ENCODE results near the gene RAP1A. TPM values are rescaled to one million over a fixed set of nuclear protein-coding genes. Genes with fewer than 3 reads are reported as not detected.
"Not testable (repeated sequence)": the region's sequence is repeated elsewhere in the genome, so short reads cannot be mapped to it uniquely, and the experiment has no call there.

RAP1A gene
- total and polyA plus RNA-seq, 3 experiments from 2014 or later: 60.8 to 256 (median 252) TPM

GRCh38 chr1:111739194-111739924 is 119.8 kb downstream of the RAP1A start, which contains the start of gene INKA2:
Gene INKA2, minus strand, starts transcription at chr1:111739395. Its CDS starts 153 bp downstream, at chr1:111739242.
- Histone ChIP-seq H3K27ac (ENCODE audit: low read depth, low read length) (no peak within 1 kb of the TSS), H3K9me3 (ENCODE audit: low read length) (no peaks in the 10 kb centered on the region), H3K4me1 (ENCODE audit: insufficient read depth, low read length) (peaks cover 22% of the 10 kb centered on the region), H3K4me3 (ENCODE audit: low read length) (peak within 1 kb of the TSS; percentile 74), H3K36me3 (ENCODE audit: insufficient read depth, low read length) (no peaks in the 10 kb centered on the region), H3K27me3 (ENCODE audit: insufficient read depth, low read length, poor library complexity, severe bottlenecking) (peaks cover 30% of the 10 kb centered on the region)
- Mint-ChIP-seq H3K36me3 (peaks cover 0 to 5% (median 0%) of the 10 kb centered on the region in 3 donors), H3K27me3 (peaks cover 16% of the 10 kb centered on the region in 2 donors), H3K4me3 (peak within 1 kb of the TSS; percentile 85 to 96 (median 89)), H3K27ac (peak within 1 kb of the TSS in 7 of 8 donors; percentile 21 to 91 (median 85)), H3K4me1 (peaks cover 15 to 26% (median 16%) of the 10 kb centered on the region in 3 donors), H3K9me3 (no peaks in the 10 kb centered on the region)
- DNase-seq: peak; percentile 37 to 69 (median 50)
- ChIA-PET CTCF (interaction anchor here (1.1 to 4.2 kb wide), 5 partner anchors 10 to 232 kb away, joined by 6 to 19 read pairs (median 13); partner anchors contain the start of gene DDX20), POLR2A (interaction anchor here (0.6 to 2.8 kb wide), 5 partner anchors 11 to 523 kb away, joined by 3 to 15 read pairs (median 3); partner anchors contain the start of gene DDX20)

GRCh38 chr1:111739925-111740765 is 120.6 kb downstream of the RAP1A start:
- peak overlapping the region; percentile 74 for H3K4me3 ChIP-seq (ENCODE audit: low read length)
- ChIA-PET CTCF (interaction anchor here (2.4 to 4.2 kb wide), 3 partner anchors 9 to 233 kb away, joined by 12 to 19 read pairs (median 13); partner anchors contain the start of gene DDX20), POLR2A (interaction anchor here (2.8 kb wide), 1 partner anchor 15 kb away, joined by 15 read pairs; the partner anchor contains the start of gene DDX20)
- Mint-ChIP-seq H3K4me1 (peaks cover 15 to 26% (median 16%) of the 10 kb centered on the region in 3 donors), H3K9me3 (no peaks in the 10 kb centered on the region), H3K27ac (peak overlapping the region in 7 of 8 donors; percentile 3 to 85 (median 67)), H3K27me3 (peaks cover 16 to 19% of the 10 kb centered on the region in 2 donors), H3K36me3 (peaks cover 0 to 5% (median 0%) of the 10 kb centered on the region in 3 donors), H3K4me3 (peak overlapping the region; percentile 77 to 96 (median 88))
- H3K9me3 ChIP-seq (ENCODE audit: low read length): no peaks in the 10 kb centered on the region
- peaks cover 22% of the 10 kb centered on the region for H3K4me1 ChIP-seq (ENCODE audit: insufficient read depth, low read length)
- no peak overlapping the region for H3K27ac ChIP-seq (ENCODE audit: low read depth, low read length)
- no peaks in the 10 kb centered on the region for H3K36me3 ChIP-seq (ENCODE audit: insufficient read depth, low read length)
- peak in 1 of 5 donors; percentile 31 for DNase-seq
- H3K27me3 ChIP-seq (ENCODE audit: insufficient read depth, low read length, poor library complexity, severe bottlenecking): peaks cover 30% of the 10 kb centered on the region

- H3K27me3 Mint-ChIP-seq: peaks cover 11 to 19% of the 10 kb centered on the region in 2 donors
- H3K9me3 Mint-ChIP-seq; H3K36me3 ChIP-seq (ENCODE audit: insufficient read depth, low read length); POLR2A ChIA-PET; H3K27ac ChIP-seq (ENCODE audit: low read depth, low read length); H3K36me3 Mint-ChIP-seq; H3K9me3 ChIP-seq (ENCODE audit: low read length); H3K4me3 ChIP-seq (ENCODE audit: low read length); H3K27ac Mint-ChIP-seq; DNase-seq: not testable (repeated sequence)
- Histone ChIP-seq H3K4me1 (ENCODE audit: insufficient read depth, low read length) (peaks cover 22% of the 10 kb centered on the region), H3K27me3 (ENCODE audit: insufficient read depth, low read length, poor library complexity, severe bottlenecking) (peaks cover 20% of the 10 kb centered on the region)
- CTCF ChIA-PET: interaction anchor here (1.0 kb wide), 1 partner anchor 10 kb away, joined by 3 read pairs; no protein-coding TSS in a partner anchor
- H3K4me3 Mint-ChIP-seq: peak overlapping the region in 1 of 7 donors; percentile 48
- H3K4me1 Mint-ChIP-seq: peaks cover 15 to 26% (median 16%) of the 10 kb centered on the region in 3 donors
Measured at GRCh38 chr1:111742292-111742691, 122.7 kb downstream of the RAP1A start.

GRCh38 chr1:111742938-111743549 is 123.5 kb downstream of the RAP1A start:
- Mint-ChIP-seq H3K4me1 (peaks cover 9 to 19% (median 9%) of the 10 kb centered on the region in 3 donors), H3K4me3 (no peak overlapping the region), H3K27me3 (peaks cover 14 to 19% of the 10 kb centered on the region in 2 donors), H3K36me3 (peaks cover 0 to 4% (median 0%) of the 10 kb centered on the region in 3 donors), H3K27ac (no peak overlapping the region), H3K9me3 (no peaks in the 10 kb centered on the region)
- Histone ChIP-seq H3K27ac (ENCODE audit: low read depth, low read length) (no peak overlapping the region), H3K4me1 (ENCODE audit: insufficient read depth, low read length) (peaks cover 17% of the 10 kb centered on the region), H3K27me3 (ENCODE audit: insufficient read depth, low read length, poor library complexity, severe bottlenecking) (peaks cover 13% of the 10 kb centered on the region), H3K36me3 (ENCODE audit: insufficient read depth, low read length) (no peaks in the 10 kb centered on the region), H3K9me3 (ENCODE audit: low read length) (no peaks in the 10 kb centered on the region), H3K4me3 (ENCODE audit: low read length) (no peak overlapping the region)
- ChIA-PET POLR2A (no interaction called here), CTCF (interaction anchor here (1.0 to 2.1 kb wide), 5 partner anchors 8 to 235 kb away, joined by 3 to 7 read pairs (median 3); no protein-coding TSS in a partner anchor)
- no peak for DNase-seq

GRCh38 chr1:111743679-111744101 is 124.1 kb downstream of the RAP1A start:
- H3K36me3 Mint-ChIP-seq: peaks cover 0 to 3% (median 0%) of the 10 kb centered on the region in 3 donors
- no peaks in the 10 kb centered on the region for H3K36me3 ChIP-seq (ENCODE audit: insufficient read depth, low read length)
- H3K9me3 ChIP-seq (ENCODE audit: low read length): no peaks in the 10 kb centered on the region
- H3K27me3 ChIP-seq (ENCODE audit: insufficient read depth, low read length, poor library complexity, severe bottlenecking): peaks cover 10% of the 10 kb centered on the region
- H3K4me3 Mint-ChIP-seq: no peak overlapping the region
- H3K4me1 ChIP-seq (ENCODE audit: insufficient read depth, low read length): peaks cover 11% of the 10 kb centered on the region
- ChIA-PET CTCF (interaction anchor here (1.0 to 2.1 kb wide), 5 partner anchors 9 to 236 kb away, joined by 3 to 7 read pairs (median 6); no protein-coding TSS in a partner anchor), POLR2A (no interaction called here)
- H3K9me3 Mint-ChIP-seq: no peaks in the 10 kb centered on the region
- H3K27ac ChIP-seq (ENCODE audit: low read depth, low read length): no peak overlapping the region
- no peak overlapping the region for H3K4me3 ChIP-seq (ENCODE audit: low read length)
- H3K4me1 Mint-ChIP-seq: peaks cover 5 to 14% (median 8%) of the 10 kb centered on the region in 3 donors
- peaks cover 13 to 18% of the 10 kb centered on the region in 2 donors for H3K27me3 Mint-ChIP-seq
- H3K27ac Mint-ChIP-seq: peak overlapping the region in 1 of 8 donors; percentile 80
- DNase-seq: no peak

GRCh38 chr1:111745675-111746613 is 126.4 kb downstream of the RAP1A start:
- Histone ChIP-seq H3K4me3 (ENCODE audit: low read length) (no peak overlapping the region), H3K27me3 (ENCODE audit: insufficient read depth, low read length, poor library complexity, severe bottlenecking) (peaks cover 4% of the 10 kb centered on the region), H3K36me3 (ENCODE audit: insufficient read depth, low read length) (no peaks in the 10 kb centered on the region), H3K4me1 (ENCODE audit: insufficient read depth, low read length) (no peaks in the 10 kb centered on the region), H3K27ac (ENCODE audit: low read depth, low read length) (no peak overlapping the region), H3K9me3 (ENCODE audit: low read length) (no peaks in the 10 kb centered on the region)
- Mint-ChIP-seq H3K36me3 (no peaks in the 10 kb centered on the region), H3K27ac (peak overlapping the region in 1 of 8 donors; percentile 82), H3K4me3 (no peak overlapping the region), H3K4me1 (peaks cover 0 to 2% (median under 1%) of the 10 kb centered on the region in 3 donors), H3K9me3 (no peaks in the 10 kb centered on the region), H3K27me3 (peaks cover 6 to 7% of the 10 kb centered on the region in 2 donors)
- POLR2A ChIA-PET: no interaction called here
- CTCF ChIA-PET: interaction anchor here (1.2 to 3.0 kb wide), 4 partner anchors 24 to 234 kb away, joined by 3 to 18 read pairs (median 4); no protein-coding TSS in a partner anchor
- no peak for DNase-seq
